SK-N-SH (cell line): ENCODE measurements around the gene SP9. TPM values are rescaled to one million over a fixed set of nuclear protein-coding genes. Genes with fewer than 3 reads are reported as not detected.

Experiments
- CTCF ChIA-PET: fragments of 300-600, 350-600 bp; formaldehyde crosslinking; extraction: SDS; loops from one replicate; lab custom pipeline; 2021; lab: Yijun Ruan, JAX
- POLR2A ChIA-PET: fragments of 350-600 bp; sonication (Branson Sonifier 250); formaldehyde crosslinking; extraction: SDS; loops from one replicate; lab custom pipeline; 2020; ENCODE audit warnings: antibody characterized with exemption, inconsistent platforms; lab: Yijun Ruan, JAX
- DNase-seq: peaks from one replicate; pipeline ENCODE4 v3.0.0; 2012
- H2AFZ ChIP-seq: fragments of 200-600 bp; sonication (generic); 2 replicates; pipeline ENCODE4 v1.8.1; 2016; ENCODE audit warnings: antibody characterized with exemption, mild to moderate bottlenecking, low read depth
- H3F3A ChIP-seq: fragments of 200-600 bp; sonication (generic); replicated peaks from 2 replicates; pipeline ENCODE3; 2016; ENCODE audit warnings: antibody characterized with exemption, mild to moderate bottlenecking; ENCODE audit not compliant: insufficient read depth
- H3K27ac ChIP-seq, 2 experiments: fragments of 200-500 bp in 1 of 2; fragments of 200-600 bp in 1 of 2; sonication (Bioruptor generic) in 1 of 2; sonication (generic), shearing (Covaris generic) in 1 of 2; 2 replicates each; pipeline versions ENCODE4 v1.5.1 to v1.6.1; 2014 to 2016; ENCODE audit warnings: low read depth in 2 of 2, inconsistent platforms in 1 of 2, low read length in 1 of 2, mild to moderate bottlenecking in 1 of 2, mixed read lengths in 1 of 2
- H3K27me3 ChIP-seq: fragments of 200-600 bp; sonication (generic), shearing (Covaris generic); 2 replicates; pipeline ENCODE4 v1.6.1; 2016; ENCODE audit warnings: mixed run types; ENCODE audit not compliant: insufficient read depth
- H3K36me3 ChIP-seq, 2 experiments: fragments of 200-500 bp in 1 of 2; fragments of 200-600 bp in 1 of 2; sonication (Bioruptor generic) in 1 of 2; sonication (generic) in 1 of 2; replicated peaks in 1 of 2; 2 replicates each; pipeline versions ENCODE3 to v1.5.1; 2014 to 2016; ENCODE audit warnings: low read length in 1 of 2, mild to moderate bottlenecking in 1 of 2; ENCODE audit not compliant: insufficient read depth in 2 of 2, control insufficient read depth in 1 of 2
- H3K4me1 ChIP-seq, 2 experiments: fragments of 200-500 bp in 1 of 2; fragments of 200-600 bp in 1 of 2; sonication (Bioruptor generic) in 1 of 2; sonication (generic), shearing (Covaris generic) in 1 of 2; 2 replicates each; pipeline versions ENCODE4 v1.5.1 to v1.6.1; 2014 to 2016; ENCODE audit warnings: low read depth in 1 of 2, low read length in 1 of 2, mixed run types in 1 of 2; ENCODE audit not compliant: insufficient read depth in 2 of 2, control insufficient read depth in 1 of 2
- H3K4me2 ChIP-seq: fragments of 200-600 bp; sonication (generic), shearing (Covaris generic); 2 replicates; pipeline ENCODE4 v1.6.1; 2017; ENCODE audit warnings: mixed run types
- H3K4me3 ChIP-seq, 2 experiments: fragments of 200-500 bp in 1 of 2; fragments of 200-600 bp in 1 of 2; sonication (Bioruptor generic) in 1 of 2; sonication (generic), shearing (Covaris generic) in 1 of 2; 2 replicates each; pipeline versions ENCODE4 v1.5.1 to v1.8.1; 2014 to 2016; ENCODE audit warnings: low read depth in 2 of 2, inconsistent platforms in 1 of 2, low read length in 1 of 2, mild to moderate bottlenecking in 1 of 2, mixed read lengths in 1 of 2, moderate library complexity in 1 of 2
- H3K79me2 ChIP-seq: fragments of 200-600 bp; sonication (generic); 2 replicates; pipeline ENCODE4 v1.8.1; 2017; ENCODE audit warnings: mild to moderate bottlenecking; ENCODE audit not compliant: insufficient read depth
- H3K9ac ChIP-seq: fragments of 200-600 bp; sonication (generic); 2 replicates; pipeline ENCODE4 v1.6.1; 2017; ENCODE audit warnings: mixed run types
- H3K9me2 ChIP-seq: fragments of 200-600 bp; sonication (generic); 2 replicates; pipeline ENCODE4 v1.6.1; 2017; ENCODE audit warnings: mixed run types
- H3K9me3 ChIP-seq: fragments of 200-600 bp; sonication (generic); 2 replicates; pipeline ENCODE4 v1.6.1; 2017; ENCODE audit warnings: mixed run types, mild to moderate bottlenecking, moderate library complexity
- H4K20me1 ChIP-seq: fragments of 200-600 bp; sonication (generic); 2 replicates; pipeline ENCODE4 v1.6.1; 2017; ENCODE audit warnings: mild to moderate bottlenecking, mixed run types; ENCODE audit not compliant: insufficient read depth
- EZH2phosphoT487 ChIP-seq: fragments of 200-600 bp; sonication (generic); IDR thresholded peaks from 2 replicates; pipeline ENCODE4 v1.6.1; 2017; ENCODE audit warnings: low read depth, mixed run types, mild to moderate bottlenecking, antibody characterized with exemption, moderate library complexity, borderline replicate concordance
- FOXJ3 ChIP-seq: sonication (generic); formaldehyde crosslinking; IDR thresholded peaks from 2 replicates; pipeline ENCODE4 v1.5.1; 2020; ENCODE audit warnings: mild to moderate bottlenecking, missing genetic modification reagents
- FOXM1 ChIP-seq: IDR thresholded peaks from 2 replicates; pipeline ENCODE4 v1.4.0; 2012; ENCODE audit warnings: low read depth, mild to moderate bottlenecking
- GABPA ChIP-seq: IDR thresholded peaks from 2 replicates; pipeline ENCODE4 v1.4.0; 2012; ENCODE audit warnings: low read depth, mild to moderate bottlenecking
- MAX ChIP-seq: IDR thresholded peaks from 2 replicates; pipeline ENCODE4 v1.4.0; 2012; ENCODE audit warnings: low read depth
- MEF2A ChIP-seq: IDR thresholded peaks from 2 replicates; pipeline ENCODE4 v1.4.0; 2012; ENCODE audit warnings: low read depth, borderline replicate concordance
- MXI1 ChIP-seq: IDR thresholded peaks from 2 replicates; pipeline ENCODE4 v1.6.1; 2012; ENCODE audit warnings: mild to moderate bottlenecking, low read depth, low read length, improper control_type of control experiment
- POLR2AphosphoS5 ChIP-seq: IDR thresholded peaks from 2 replicates; pipeline ENCODE4 v1.6.1; 2012; ENCODE audit warnings: low read depth, low read length
- RAD21 ChIP-seq: IDR thresholded peaks from 2 replicates; pipeline ENCODE4 v1.6.1; 2012; ENCODE audit warnings: mild to moderate bottlenecking, low read length
- SMC3 ChIP-seq: IDR thresholded peaks from 2 replicates; pipeline ENCODE4 v1.6.1; 2012; ENCODE audit warnings: low read depth, low read length, improper control_type of control experiment
- TAF1 ChIP-seq: IDR thresholded peaks from 2 replicates; pipeline ENCODE4 v1.6.1; 2012; ENCODE audit warnings: low read depth, mild to moderate bottlenecking, low read length, moderate library complexity, borderline replicate concordance
- YY1 ChIP-seq: IDR thresholded peaks from 2 replicates; pipeline ENCODE4 v1.4.0; 2012; ENCODE audit warnings: low read depth, mild to moderate bottlenecking
- WGBS: methylation state at CpG from one replicate; pipeline ENCODE4 v1.1.6; 2017; ENCODE audit warnings: low lambda C conversion rate; 5-methylcytosine and 5-hydroxymethylcytosine counted together
- polyA plus RNA-seq, 3 experiments: library from polyadenylated mRNA; depleted of rRNA; stranded (reverse); fragments of >200 nt; gene quantifications; 2 replicates each; pipeline ENCODE4 v1.2.3, GENCODE V29; 2012
- TF ChIP-seq, protein P1 (sequence below): fragments of 200-600 bp; sonication (generic); IDR thresholded peaks from 2 replicates; pipeline ENCODE4 v1.6.1; 2017; ENCODE audit warnings: antibody characterized with exemption, mild to moderate bottlenecking, moderate library complexity

The SP9 gene
- polyA plus RNA-seq, 1 of the 3 experiments (the other 2 are of a cell fraction) = not detected

- POLR2A ChIA-PET = no interaction called here
- Histone ChIP-seq H3K27ac (no peak overlapping the region), H3K9ac (no peak overlapping the region), H3K4me2 (peak overlapping the region; percentile 69; the same call in 1 of the 2 replicates), H3K9me2 (no peaks in the 10 kb centered on the region), H3K4me3 (peak overlapping the region in 1 of 2 experiments; percentile 28; a peak in 2 of 4 replicates), H3K27me3 (peaks cover 95% of the 10 kb centered on the region), H2AFZ (no peak overlapping the region), H3K79me2 (no peaks in the 10 kb centered on the region), H3K4me1 (peaks cover 0 to 37% of the 10 kb centered on the region in 2 experiments; a peak in 1 of 4 replicates), H3K9me3 (no peaks in the 10 kb centered on the region), H3K36me3 (no peaks in the 10 kb centered on the region), H3F3A (peaks cover 4% of the 10 kb centered on the region), H4K20me1 (peaks cover 21% of the 10 kb centered on the region)
- CTCF ChIA-PET = interaction anchor here (0.6 to 2.6 kb wide), 7 partner anchors 8 to 1530 kb away, joined by 3 to 8 read pairs (median 3); no protein-coding TSS in a partner anchor
- DNase-seq = peak; percentile 79
- TF ChIP-seq YY1 (no peak), EZH2phosphoT487 (peak; percentile 95), MAX (peak; percentile 15; the same call in 1 of the 2 replicates), FOXM1 (no peak), RAD21 (no peak), POLR2AphosphoS5 (no peak), MEF2A (no peak), MXI1 (no peak), GABPA (no peak), FOXJ3 (CRISPR knock-in tag) (no peak), TAF1 (no peak), SMC3 (no peak)
- TF ChIP-seq, protein P1, sequence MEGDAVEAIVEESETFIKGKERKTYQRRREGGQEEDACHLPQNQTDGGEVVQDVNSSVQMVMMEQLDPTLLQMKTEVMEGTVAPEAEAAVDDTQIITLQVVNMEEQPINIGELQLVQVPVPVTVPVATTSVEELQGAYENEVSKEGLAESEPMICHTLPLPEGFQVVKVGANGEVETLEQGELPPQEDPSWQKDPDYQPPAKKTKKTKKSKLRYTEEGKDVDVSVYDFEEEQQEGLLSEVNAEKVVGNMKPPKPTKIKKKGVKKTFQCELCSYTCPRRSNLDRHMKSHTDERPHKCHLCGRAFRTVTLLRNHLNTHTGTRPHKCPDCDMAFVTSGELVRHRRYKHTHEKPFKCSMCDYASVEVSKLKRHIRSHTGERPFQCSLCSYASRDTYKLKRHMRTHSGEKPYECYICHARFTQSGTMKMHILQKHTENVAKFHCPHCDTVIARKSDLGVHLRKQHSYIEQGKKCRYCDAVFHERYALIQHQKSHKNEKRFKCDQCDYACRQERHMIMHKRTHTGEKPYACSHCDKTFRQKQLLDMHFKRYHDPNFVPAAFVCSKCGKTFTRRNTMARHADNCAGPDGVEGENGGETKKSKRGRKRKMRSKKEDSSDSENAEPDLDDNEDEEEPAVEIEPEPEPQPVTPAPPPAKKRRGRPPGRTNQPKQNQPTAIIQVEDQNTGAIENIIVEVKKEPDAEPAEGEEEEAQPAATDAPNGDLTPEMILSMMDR = peak; percentile 20; the same call in 1 of the 2 replicates
- WGBS = no CpG with 5 or more reads among the region's 102 CpGs
Observed at GRCh38 chr2:174336501-174337336, 2.0 kb downstream of the SP9 start.
